GM12801 (cell line): ENCODE data around the gene GCNT2.

Experiments
- CTCF ChIP-seq: IDR thresholded peaks from one replicate; pipeline ENCODE4 v1.5.1; 2011; ENCODE audit warnings: control low read depth; ENCODE audit not compliant: insufficient read length; ENCODE audit errors: extremely low read depth

Gene GCNT2

GRCh38 chr6:10578723-10579122 is 57.6 kb downstream of the GCNT2 start:
- TF ChIP-seq CTCF: no peak

GRCh38 chr6:10579803-10580202 is 58.7 kb downstream of the GCNT2 start:
- TF ChIP-seq CTCF: no peak

GRCh38 chr6:10580570-10580969 is 59.4 kb downstream of the GCNT2 start:
- TF ChIP-seq CTCF: no peak

- TF ChIP-seq CTCF: no peak
These were observed 61.8 kb downstream of the GCNT2 start for GRCh38 chr6:10582774-10583508.

- TF ChIP-seq CTCF: no peak
These were observed 62.4 kb downstream of the GCNT2 start for GRCh38 chr6:10583509-10583901.

GRCh38 chr6:10584607-10585006 is 63.5 kb downstream of the GCNT2 start:
- TF ChIP-seq CTCF: no peak

- no peak for TF ChIP-seq CTCF
These were observed 64.2 kb downstream of the GCNT2 start for GRCh38 chr6:10585209-10585845.
